GM18873 (cell line): ENCODE results near the gene RGL2.

Experiments
- ATAC-seq: cut with Tn5 transposase; IDR thresholded peaks from one replicate; pipeline ENCODE4 v1.9.1; 2021; ENCODE audit warnings: mild to moderate bottlenecking, moderate library complexity, moderate number of reproducible peaks; ENCODE audit not compliant: unreplicated experiment, low FRiP score

Gene RGL2

GRCh38 chr6:33247977-33248642 is 50.6 kb downstream of the RGL2 start:
- no peak for ATAC-seq

GRCh38 chr6:33243476-33243875 is 55.3 kb downstream of the RGL2 start:
- ATAC-seq, result no peak

- ATAC-seq, result no peak
Observed at GRCh38 chr6:33241968-33242367, 56.8 kb downstream of the RGL2 start.
